WTC11 (cell line): Measurements from ENCODE around the gene LYZ.

Experiments
- MXD4 ChIP-seq: fragments of 250-450 bp; sonication (Bioruptor Pico); IDR thresholded peaks from 2 replicates; pipeline ENCODE4 v1.8.0; 2021; ENCODE audit warnings: mild to moderate bottlenecking, moderate library complexity, borderline replicate concordance
- TF ChIP-seq, protein P1 (sequence below): fragments of 200-600 bp; IDR thresholded peaks from 2 replicates; pipeline ENCODE4 v1.8.0; 2022; ENCODE audit warnings: antibody characterized with exemption
- TF ChIP-seq, protein P2 (sequence below): sonication (generic); formaldehyde crosslinking; IDR thresholded peaks from 2 replicates; pipeline ENCODE4 v1.8.0; 2023; ENCODE audit warnings: mild to moderate bottlenecking, missing genetic modification reagents
- TF ChIP-seq, protein P3 (sequence below): sonication (generic); formaldehyde crosslinking; IDR thresholded peaks from 2 replicates; pipeline ENCODE4 v1.8.1; 2023; ENCODE audit warnings: mild to moderate bottlenecking, missing genetic modification reagents, borderline replicate concordance
- TF ChIP-seq, protein P4 (sequence below): sonication (generic); formaldehyde crosslinking; IDR thresholded peaks from 2 replicates; pipeline ENCODE4 v1.8.0; 2022; ENCODE audit warnings: mild to moderate bottlenecking, missing genetic modification reagents

DNA sequence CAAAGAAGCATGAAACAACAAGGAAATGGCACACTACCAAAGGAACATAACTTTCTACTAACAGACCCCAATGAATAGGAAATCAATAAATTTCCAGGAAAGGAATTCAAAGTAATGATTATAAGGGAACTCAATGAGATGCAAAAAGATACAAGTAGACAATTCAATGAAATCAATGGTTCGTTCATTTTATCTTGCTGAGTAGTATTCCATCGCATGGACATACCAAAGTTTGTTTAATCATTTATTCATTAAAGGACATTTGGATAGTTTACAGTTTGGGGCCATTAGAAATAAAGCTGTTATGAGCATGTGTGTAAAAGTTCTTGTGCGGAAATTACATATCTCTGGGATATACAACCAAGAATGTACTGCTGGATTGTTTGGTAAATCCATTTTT lies 35.0 kb upstream of the LYZ start:
- TF ChIP-seq, protein P1, sequence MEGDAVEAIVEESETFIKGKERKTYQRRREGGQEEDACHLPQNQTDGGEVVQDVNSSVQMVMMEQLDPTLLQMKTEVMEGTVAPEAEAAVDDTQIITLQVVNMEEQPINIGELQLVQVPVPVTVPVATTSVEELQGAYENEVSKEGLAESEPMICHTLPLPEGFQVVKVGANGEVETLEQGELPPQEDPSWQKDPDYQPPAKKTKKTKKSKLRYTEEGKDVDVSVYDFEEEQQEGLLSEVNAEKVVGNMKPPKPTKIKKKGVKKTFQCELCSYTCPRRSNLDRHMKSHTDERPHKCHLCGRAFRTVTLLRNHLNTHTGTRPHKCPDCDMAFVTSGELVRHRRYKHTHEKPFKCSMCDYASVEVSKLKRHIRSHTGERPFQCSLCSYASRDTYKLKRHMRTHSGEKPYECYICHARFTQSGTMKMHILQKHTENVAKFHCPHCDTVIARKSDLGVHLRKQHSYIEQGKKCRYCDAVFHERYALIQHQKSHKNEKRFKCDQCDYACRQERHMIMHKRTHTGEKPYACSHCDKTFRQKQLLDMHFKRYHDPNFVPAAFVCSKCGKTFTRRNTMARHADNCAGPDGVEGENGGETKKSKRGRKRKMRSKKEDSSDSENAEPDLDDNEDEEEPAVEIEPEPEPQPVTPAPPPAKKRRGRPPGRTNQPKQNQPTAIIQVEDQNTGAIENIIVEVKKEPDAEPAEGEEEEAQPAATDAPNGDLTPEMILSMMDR = no peak
- TF ChIP-seq, protein P2, sequence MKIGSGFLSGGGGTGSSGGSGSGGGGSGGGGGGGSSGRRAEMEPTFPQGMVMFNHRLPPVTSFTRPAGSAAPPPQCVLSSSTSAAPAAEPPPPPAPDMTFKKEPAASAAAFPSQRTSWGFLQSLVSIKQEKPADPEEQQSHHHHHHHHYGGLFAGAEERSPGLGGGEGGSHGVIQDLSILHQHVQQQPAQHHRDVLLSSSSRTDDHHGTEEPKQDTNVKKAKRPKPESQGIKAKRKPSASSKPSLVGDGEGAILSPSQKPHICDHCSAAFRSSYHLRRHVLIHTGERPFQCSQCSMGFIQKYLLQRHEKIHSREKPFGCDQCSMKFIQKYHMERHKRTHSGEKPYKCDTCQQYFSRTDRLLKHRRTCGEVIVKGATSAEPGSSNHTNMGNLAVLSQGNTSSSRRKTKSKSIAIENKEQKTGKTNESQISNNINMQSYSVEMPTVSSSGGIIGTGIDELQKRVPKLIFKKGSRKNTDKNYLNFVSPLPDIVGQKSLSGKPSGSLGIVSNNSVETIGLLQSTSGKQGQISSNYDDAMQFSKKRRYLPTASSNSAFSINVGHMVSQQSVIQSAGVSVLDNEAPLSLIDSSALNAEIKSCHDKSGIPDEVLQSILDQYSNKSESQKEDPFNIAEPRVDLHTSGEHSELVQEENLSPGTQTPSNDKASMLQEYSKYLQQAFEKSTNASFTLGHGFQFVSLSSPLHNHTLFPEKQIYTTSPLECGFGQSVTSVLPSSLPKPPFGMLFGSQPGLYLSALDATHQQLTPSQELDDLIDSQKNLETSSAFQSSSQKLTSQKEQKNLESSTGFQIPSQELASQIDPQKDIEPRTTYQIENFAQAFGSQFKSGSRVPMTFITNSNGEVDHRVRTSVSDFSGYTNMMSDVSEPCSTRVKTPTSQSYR (CRISPR knock-in tag) = no peak
- TF ChIP-seq MXD4 (CRISPR knock-in tag) = no peak
- TF ChIP-seq, protein P3, sequence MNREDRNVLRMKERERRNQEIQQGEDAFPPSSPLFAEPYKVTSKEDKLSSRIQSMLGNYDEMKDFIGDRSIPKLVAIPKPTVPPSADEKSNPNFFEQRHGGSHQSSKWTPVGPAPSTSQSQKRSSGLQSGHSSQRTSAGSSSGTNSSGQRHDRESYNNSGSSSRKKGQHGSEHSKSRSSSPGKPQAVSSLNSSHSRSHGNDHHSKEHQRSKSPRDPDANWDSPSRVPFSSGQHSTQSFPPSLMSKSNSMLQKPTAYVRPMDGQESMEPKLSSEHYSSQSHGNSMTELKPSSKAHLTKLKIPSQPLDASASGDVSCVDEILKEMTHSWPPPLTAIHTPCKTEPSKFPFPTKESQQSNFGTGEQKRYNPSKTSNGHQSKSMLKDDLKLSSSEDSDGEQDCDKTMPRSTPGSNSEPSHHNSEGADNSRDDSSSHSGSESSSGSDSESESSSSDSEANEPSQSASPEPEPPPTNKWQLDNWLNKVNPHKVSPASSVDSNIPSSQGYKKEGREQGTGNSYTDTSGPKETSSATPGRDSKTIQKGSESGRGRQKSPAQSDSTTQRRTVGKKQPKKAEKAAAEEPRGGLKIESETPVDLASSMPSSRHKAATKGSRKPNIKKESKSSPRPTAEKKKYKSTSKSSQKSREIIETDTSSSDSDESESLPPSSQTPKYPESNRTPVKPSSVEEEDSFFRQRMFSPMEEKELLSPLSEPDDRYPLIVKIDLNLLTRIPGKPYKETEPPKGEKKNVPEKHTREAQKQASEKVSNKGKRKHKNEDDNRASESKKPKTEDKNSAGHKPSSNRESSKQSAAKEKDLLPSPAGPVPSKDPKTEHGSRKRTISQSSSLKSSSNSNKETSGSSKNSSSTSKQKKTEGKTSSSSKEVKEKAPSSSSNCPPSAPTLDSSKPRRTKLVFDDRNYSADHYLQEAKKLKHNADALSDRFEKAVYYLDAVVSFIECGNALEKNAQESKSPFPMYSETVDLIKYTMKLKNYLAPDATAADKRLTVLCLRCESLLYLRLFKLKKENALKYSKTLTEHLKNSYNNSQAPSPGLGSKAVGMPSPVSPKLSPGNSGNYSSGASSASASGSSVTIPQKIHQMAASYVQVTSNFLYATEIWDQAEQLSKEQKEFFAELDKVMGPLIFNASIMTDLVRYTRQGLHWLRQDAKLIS = no peak
- TF ChIP-seq, protein P4, sequence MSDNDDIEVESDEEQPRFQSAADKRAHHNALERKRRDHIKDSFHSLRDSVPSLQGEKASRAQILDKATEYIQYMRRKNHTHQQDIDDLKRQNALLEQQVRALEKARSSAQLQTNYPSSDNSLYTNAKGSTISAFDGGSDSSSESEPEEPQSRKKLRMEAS = no peak
